HG03060 (cell line): ENCODE data around the gene RAD1.

Experiments
- ATAC-seq: cut with Tn5 transposase; IDR thresholded peaks from one replicate; pipeline ENCODE4 v1.9.1; 2021; ENCODE audit warnings: low read depth, moderate number of reproducible peaks; ENCODE audit not compliant: unreplicated experiment

RAD1 gene

DNA sequence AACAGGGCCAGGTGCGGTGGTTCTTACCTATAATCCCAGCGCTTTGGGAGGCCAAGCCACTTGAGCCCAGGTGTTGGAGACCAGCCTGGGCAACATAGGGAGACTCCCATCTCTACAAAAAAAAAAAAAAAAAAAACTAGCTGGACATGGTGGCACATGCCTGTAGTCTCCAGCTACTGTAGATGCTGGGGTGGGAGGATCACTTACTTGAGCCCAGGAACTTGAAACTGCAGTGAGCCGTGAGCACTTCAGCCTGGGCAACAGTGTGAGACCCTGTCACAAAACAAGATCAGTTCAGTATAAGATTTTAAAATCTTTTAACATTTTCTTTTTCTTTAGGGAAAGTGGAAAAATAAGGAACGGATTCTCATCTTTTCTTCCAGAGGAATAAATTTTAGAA is 2.7 kb upstream of the RAD1 start:
- no peak for ATAC-seq

- ATAC-seq, result no peak
These were observed 1.2 kb upstream of the RAD1 start for GRCh38 chr5:34916518-34916917.

DNA sequence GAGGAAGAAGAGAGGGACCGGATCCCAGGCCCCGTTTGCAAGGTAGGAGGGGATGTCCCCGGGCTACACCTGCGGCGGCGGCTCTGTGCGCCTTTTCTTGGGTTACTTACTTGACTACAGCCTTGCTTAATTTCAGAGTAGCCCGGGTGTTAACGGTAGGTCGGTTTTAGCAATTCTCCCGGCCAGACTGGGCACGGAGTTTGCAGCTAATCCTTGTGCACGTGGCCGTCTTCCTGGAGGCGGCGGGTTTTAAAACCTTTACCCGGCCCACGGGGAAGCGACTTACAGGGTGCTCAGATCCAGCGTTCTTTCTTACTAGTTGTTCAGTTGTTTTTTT is 520 bp upstream of the RAD1 start:
- ATAC-seq, result no peak

GRCh38 chr5:34914671-34915138 is 599 bp downstream of the RAD1 start:
- ATAC-seq, result peak; percentile 6

- ATAC-seq, result no peak
These were observed 2.2 kb downstream of the RAD1 start for GRCh38 chr5:34913072-34913471.

DNA sequence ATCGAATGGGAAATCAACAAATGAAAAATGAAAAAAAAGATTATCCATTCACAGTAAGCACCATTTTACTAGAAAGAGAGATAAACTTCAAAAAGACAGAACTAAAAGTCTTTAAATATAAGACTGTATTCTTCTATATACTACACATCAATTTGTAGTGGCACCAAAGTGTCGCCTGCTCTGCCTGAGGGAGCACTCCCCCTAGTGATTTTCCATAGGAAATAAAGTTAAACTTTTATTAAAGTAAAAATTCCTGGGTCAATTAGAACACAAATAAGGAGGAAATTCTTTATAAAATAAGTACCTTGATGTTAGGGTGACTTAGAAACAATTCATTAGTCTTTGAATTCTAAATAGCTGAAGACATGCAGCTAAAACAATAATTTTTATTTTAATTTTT is 9.7 kb downstream of the RAD1 start:
- ATAC-seq, result no peak

DNA sequence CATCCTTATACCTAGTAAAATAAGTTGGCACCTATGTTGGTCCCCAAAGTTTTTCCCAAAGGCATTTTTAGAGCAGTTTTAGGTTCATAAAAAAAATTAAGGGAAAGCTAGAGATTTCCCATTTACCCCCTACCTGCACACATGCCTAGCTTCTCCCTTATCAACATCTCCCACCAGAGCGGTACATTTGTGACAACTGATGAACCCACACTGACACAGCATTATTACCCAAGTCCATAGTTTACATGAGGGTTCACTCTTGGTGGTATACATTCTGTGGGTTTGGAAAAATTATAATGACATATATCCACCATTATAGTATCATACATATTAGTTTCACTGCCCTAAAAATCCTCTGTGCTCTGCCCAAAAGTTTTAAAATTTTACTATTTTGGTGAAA is 12.0 kb downstream of the RAD1 start:
- ATAC-seq, result no peak

DNA sequence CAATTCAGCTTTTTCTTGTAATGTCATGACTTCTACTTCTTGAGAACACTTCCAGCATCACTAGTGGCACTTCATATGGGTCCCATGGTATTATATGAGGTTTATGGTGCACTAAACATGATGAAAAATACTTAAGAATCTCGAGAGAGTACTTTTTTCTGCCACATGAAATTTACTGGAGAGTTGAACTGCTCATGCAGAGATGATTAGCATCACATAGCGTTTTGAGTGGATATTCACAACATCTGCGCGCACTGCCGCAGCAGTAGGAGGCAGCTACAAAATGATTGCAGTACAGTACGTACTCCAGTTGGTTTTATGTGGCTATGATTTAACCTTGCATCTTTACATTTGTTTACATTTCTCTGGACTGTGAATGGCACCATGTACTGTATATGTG is 14.7 kb downstream of the RAD1 start:
- no peak for ATAC-seq

- ATAC-seq, result no peak
These were observed 16.2 kb downstream of the RAD1 start for GRCh38 chr5:34899066-34899465.

DNA sequence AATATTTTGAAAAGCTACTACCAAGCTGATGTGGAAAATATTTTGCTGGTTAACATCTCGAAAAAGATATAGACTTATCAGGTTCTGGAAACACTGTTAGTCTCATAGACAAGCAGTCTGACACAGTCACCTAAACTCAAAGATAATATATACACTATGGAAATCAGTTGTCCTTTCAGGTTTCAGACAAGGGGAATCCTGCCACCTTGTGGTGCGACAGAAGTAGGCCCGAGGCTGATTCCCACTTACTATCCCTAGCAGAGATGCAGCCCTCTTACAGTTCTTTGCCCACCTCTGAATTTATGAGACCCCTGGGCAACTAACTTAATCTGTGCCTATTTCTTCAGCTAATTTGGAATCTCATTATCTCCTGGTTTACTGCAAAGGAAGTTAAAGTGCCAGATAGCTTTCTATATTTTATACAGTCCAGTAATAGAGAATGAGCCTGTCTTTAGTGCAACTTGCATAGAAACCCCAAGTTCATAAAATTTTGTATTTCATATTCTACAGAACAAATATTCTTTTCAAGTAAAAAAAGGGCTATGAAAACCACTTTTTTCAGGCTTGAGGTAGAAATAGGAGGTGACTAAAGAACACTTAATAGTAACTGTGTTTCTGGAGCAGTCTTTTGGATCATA is 16.9 kb downstream of the RAD1 start:
- peak; percentile 80 for ATAC-seq

DNA sequence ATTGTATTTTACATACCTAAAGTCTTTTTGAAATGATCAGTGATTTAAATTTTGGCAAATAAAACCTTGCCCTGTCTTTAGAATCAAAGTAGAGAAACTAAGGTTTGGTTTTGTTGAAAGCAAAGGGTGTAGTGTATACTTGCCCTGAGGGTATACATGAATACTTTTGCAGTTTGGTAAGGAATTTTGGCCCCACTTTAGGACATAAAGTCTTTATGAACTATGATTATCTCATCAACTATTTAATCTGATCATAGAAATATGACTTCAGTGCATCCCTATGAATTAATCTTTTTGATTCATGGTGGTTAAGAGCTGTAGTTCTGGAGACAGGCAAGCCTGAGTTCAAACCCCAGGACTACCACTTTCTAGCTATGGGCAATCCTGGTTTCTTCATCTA is 17.7 kb downstream of the RAD1 start:
- no peak for ATAC-seq

- no peak for ATAC-seq
These were observed 19.5 kb downstream of the RAD1 start for GRCh38 chr5:34895641-34896419.

DNA sequence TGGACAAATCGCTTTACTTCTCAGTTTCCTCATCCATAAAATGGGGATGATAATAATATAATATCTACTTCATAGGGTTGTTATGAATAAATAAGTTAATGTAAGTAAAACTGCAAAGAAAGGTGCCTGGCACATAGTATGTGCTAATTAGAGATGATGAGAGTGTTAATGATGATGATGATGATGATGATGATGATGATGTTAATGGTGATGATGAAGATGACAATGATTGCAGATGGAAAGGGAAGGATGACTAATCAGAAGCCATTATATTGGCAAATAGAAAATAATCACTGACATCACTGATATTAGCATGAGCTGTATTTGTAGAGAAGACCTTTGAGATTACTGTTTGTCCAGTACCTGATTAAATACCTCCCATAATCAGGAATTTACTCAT is 20.6 kb downstream of the RAD1 start:
- no peak for ATAC-seq

- no peak for ATAC-seq
These were observed 22.9 kb downstream of the RAD1 start for GRCh38 chr5:34892414-34892813.

DNA sequence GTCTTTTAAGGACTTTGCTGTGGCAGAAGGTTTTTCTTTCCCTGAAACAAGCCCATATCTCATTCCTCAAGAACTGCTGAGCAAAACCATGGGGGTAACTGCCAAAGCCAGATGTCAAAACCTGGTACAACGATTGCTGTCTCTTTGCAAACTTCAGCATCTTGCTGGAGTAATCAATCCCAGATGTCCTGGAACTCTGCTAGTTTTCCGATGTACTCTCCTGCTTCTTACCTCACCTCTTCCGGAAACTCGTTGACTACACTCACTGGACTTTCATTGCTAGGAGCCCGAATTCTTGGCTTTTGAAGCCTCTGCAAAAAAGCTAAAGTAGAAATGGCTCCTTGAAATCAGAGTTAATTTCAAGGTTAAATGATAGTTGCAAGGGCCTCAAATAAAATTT is 23.3 kb downstream of the RAD1 start:
- ATAC-seq, result no peak

DNA sequence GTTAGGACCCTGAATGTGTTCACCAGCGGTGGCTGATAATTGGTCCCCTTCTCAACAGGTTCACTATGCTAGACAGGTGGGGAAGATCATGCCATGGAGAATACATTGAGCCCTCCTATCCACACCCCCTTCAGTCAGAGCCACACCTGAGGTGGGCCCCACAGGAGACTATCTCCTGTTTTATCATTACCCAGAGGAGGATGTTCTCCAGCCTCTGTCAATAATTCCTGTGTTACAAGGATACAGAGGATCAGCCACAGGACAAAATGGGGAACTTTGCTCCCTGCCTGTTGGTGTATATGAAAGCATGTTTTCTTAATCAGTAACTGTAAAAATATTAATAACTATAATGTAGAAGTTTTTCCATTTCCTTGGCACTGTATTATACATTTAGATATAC is 25.9 kb downstream of the RAD1 start:
- ATAC-seq, result no peak

GRCh38 chr5:34886392-34887119 is 28.7 kb downstream of the RAD1 start:
- no peak for ATAC-seq

DNA sequence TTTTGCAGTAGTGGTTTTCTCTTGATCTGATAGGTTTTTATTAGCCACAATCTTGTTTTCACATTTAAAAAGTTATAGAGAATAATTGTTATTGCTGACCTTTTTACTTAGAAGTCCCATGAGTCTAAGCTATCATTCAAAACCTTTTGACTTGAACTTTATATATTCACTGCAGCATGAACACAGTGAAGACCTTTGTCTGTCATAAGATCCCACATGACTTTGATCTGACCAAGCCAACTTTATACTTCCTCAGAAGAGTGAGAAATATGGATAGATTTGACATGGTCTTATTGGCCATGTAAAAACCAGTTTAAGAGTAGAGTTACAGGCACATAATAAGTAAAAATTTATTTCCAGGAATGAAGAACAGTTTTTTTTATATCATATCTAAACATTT is 34.1 kb downstream of the RAD1 start:
- ATAC-seq, result no peak

- ATAC-seq, result no peak
These were observed 39.0 kb downstream of the RAD1 start for GRCh38 chr5:34876275-34876674.

GRCh38 chr5:34870382-34870781 is 44.9 kb downstream of the RAD1 start:
- no peak for ATAC-seq

- no peak for ATAC-seq
These were observed 46.0 kb downstream of the RAD1 start for GRCh38 chr5:34869256-34869655.

DNA sequence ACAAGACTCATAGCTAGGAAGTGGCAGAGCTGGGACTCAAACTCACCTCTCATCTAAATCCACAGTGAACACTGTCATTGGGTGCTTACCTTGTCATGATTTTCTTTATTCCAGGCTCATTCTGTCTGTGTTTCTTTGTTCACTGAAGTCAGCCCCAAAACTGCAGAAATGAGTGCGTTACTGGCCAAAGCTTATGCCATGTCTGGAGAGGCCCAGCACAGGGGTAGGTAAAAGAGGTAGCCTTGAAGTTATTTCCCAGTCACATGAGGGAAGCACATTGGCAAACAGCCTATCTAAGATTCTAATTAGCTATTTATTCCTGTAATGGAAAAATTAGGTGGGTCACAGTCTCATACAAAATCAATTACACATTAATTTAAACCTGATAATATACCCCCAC is 46.5 kb downstream of the RAD1 start:
- ATAC-seq, result no peak
